ENCODE results near the gene P2RX4.
A peak's percentile ranks its signal among the peaks of the same experiment; 100 is the strongest.
"Not testable (repeated sequence)": the region's sequence is repeated elsewhere in the genome, so short reads cannot be mapped to it uniquely, and the experiment has no call there.

P2RX4 gene, protein sequence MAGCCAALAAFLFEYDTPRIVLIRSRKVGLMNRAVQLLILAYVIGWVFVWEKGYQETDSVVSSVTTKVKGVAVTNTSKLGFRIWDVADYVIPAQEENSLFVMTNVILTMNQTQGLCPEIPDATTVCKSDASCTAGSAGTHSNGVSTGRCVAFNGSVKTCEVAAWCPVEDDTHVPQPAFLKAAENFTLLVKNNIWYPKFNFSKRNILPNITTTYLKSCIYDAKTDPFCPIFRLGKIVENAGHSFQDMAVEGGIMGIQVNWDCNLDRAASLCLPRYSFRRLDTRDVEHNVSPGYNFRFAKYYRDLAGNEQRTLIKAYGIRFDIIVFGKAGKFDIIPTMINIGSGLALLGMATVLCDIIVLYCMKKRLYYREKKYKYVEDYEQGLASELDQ

GRCh38 chr12:121209624-121210572 is at the start of gene P2RX4:
TSS of gene P2RX4 (plus strand) at chr12:121210129. CDS start at chr12:121210165, 36 bp downstream.
- TF ChIP-seq CTCF (conservative IDR thresholded peaks at IDR 0.05) (peak; percentile 54), ZFX (IDR thresholded peaks at IDR 0.05) (peak; percentile 88)
- peak within 1 kb of the TSS; percentile 84 for H3K27ac ChIP-seq

- TF ChIP-seq CTCF (conservative IDR thresholded peaks at IDR 0.05) (no peak), ZFX (IDR thresholded peaks at IDR 0.05) (no peak)
- no peak overlapping the region for H3K27ac ChIP-seq
Observed at GRCh38 chr12:121162384-121162783, 47.5 kb upstream of the P2RX4 start.

- TF ChIP-seq ZFX (IDR thresholded peaks at IDR 0.05) (no peak), CTCF (conservative IDR thresholded peaks at IDR 0.05) (no peak)
- no peak overlapping the region for H3K27ac ChIP-seq
Observed at GRCh38 chr12:121162985-121163384, 46.9 kb upstream of the P2RX4 start.

- not testable (repeated sequence) for H3K27ac ChIP-seq
Observed at GRCh38 chr12:121164839-121165238, 45.1 kb upstream of the P2RX4 start.

DNA sequence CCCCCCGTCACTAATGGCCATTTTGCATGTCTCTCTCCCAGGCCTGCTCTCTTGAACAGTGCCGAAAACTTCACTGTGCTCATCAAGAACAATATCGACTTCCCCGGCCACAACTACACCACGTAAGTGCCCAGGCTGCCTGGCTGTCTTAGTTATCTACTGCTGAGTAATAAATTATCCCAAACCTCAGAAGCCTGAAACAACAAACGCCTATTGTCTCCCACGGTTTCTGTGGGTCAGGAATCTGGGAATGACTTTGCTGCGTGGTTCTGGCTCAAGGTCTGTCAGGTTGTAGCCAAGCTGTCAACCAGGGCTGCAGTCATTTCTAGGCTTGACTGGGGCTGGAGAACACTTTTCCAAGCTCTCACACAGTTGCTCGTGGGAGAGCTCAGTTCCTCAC is 44.6 kb upstream of the P2RX4 start:
- TF ChIP-seq CTCF (conservative IDR thresholded peaks at IDR 0.05) (no peak), ZFX (IDR thresholded peaks at IDR 0.05) (no peak)
- no peak overlapping the region for H3K27ac ChIP-seq

DNA sequence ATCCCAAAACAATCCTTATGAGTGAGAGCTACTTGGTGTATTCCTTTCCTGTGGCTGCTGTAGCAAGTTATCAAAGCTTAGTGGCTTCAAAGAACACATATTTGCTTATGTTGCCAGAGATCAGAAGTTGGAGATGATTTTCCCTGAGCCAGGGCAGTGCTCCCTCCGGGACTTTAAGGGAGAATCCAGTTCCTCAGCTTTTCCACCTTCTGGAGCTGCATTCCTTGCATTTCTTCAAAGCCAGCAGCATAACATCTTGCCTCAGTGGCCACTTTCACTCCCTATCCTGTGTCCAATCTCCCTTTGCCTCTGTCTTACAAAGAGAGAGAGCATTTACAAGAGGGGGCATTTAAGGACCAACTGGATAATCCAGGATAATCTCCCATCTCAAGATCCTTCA is 43.6 kb upstream of the P2RX4 start:
- TF ChIP-seq ZFX (IDR thresholded peaks at IDR 0.05) (no peak), CTCF (conservative IDR thresholded peaks at IDR 0.05) (no peak)
- no peak overlapping the region for H3K27ac ChIP-seq

GRCh38 chr12:121167232-121167820 is 42.6 kb upstream of the P2RX4 start:
- no peak overlapping the region for H3K27ac ChIP-seq
- TF ChIP-seq CTCF (conservative IDR thresholded peaks at IDR 0.05) = no peak

All from C4-2B (cell line).